ENCODE results near the gene OTC. TPM values are rescaled to one million over a fixed set of nuclear protein-coding genes. Genes with fewer than 3 reads are reported as not detected.

OTC gene
- total and polyA plus RNA-seq, 2 donors from 2014 or later: not detected

Other genes with a start within 250 kb of the OTC start
- gene SRPX, start 131.7 kb upstream of the OTC start, total RNA-seq: 39.2 TPM
- 6.1 TPM for gene SRPX, start 131.7 kb upstream of the OTC start, polyA plus RNA-seq (ENCODE audit: insufficient read depth, low read depth, low replicate concordance)
- 23.0 TPM for gene RPGR, start 25.1 kb upstream of the OTC start, total RNA-seq
- 5.4 TPM for gene RPGR, start 25.1 kb upstream of the OTC start, polyA plus RNA-seq (ENCODE audit: insufficient read depth, low read depth, low replicate concordance)
- gene TSPAN7, start 208.9 kb downstream of the OTC start, total RNA-seq: 44.9 TPM
- gene TSPAN7, start 208.9 kb downstream of the OTC start, polyA plus RNA-seq (ENCODE audit: insufficient read depth, low read depth, low replicate concordance): 98.3 TPM